T-helper 17 cell (primary cell): ENCODE measurements around the gene PRTFDC1. TPM values are rescaled to one million over a fixed set of nuclear protein-coding genes. Genes with fewer than 3 reads are reported as not detected.

ENCODE experiments used
- ATAC-seq: fragments of 150-1000 bp; cut with Tn5 transposase; 2 replicates; pipeline ENCODE4 v1.10.0; 2021; ENCODE audit warnings: mild to moderate bottlenecking, moderate library complexity
- DNase-seq, 3 donors: peaks; one replicate each; pipeline versions ENCODE4 v3.0.0 to v3.0.0-alpha.2; 2020 to 2021
- H3K9me3 ChIP-seq: one replicate; pipeline ENCODE4 v1.7.0; 2013; ENCODE audit warnings: low read length, mild to moderate bottlenecking; ENCODE audit not compliant: control insufficient read depth, poor library complexity, severe bottlenecking
- H3K27ac Mint-ChIP-seq: one replicate; pipeline ENCODE4 v1.8.0; 2022; ENCODE audit warnings: mild to moderate bottlenecking, moderate library complexity, mixed read lengths
- H3K27me3 Mint-ChIP-seq: one replicate; pipeline ENCODE4 v1.8.0; 2022; ENCODE audit warnings: mixed read lengths
- H3K36me3 Mint-ChIP-seq: one replicate; pipeline ENCODE4 v1.8.0; 2022; ENCODE audit warnings: low read depth, mixed read lengths
- H3K4me1 Mint-ChIP-seq: one replicate; pipeline ENCODE4 v1.8.0; 2022; ENCODE audit warnings: mild to moderate bottlenecking, mixed read lengths
- H3K4me3 Mint-ChIP-seq: one replicate; pipeline ENCODE4 v1.8.0; 2022; ENCODE audit warnings: mild to moderate bottlenecking, moderate library complexity, mixed read lengths
- total RNA-seq, 4 donors: library from RNA in 2 of 4; stranded (reverse) in 2 of 4; gene quantifications; one replicate each; pipeline ENCODE4 v1.2.3 and lab custom pipeline; 2022 to 2026

The PRTFDC1 gene
- total RNA-seq, 2 donors from 2014 or later, result 0.40 to 3.6 TPM

DNA sequence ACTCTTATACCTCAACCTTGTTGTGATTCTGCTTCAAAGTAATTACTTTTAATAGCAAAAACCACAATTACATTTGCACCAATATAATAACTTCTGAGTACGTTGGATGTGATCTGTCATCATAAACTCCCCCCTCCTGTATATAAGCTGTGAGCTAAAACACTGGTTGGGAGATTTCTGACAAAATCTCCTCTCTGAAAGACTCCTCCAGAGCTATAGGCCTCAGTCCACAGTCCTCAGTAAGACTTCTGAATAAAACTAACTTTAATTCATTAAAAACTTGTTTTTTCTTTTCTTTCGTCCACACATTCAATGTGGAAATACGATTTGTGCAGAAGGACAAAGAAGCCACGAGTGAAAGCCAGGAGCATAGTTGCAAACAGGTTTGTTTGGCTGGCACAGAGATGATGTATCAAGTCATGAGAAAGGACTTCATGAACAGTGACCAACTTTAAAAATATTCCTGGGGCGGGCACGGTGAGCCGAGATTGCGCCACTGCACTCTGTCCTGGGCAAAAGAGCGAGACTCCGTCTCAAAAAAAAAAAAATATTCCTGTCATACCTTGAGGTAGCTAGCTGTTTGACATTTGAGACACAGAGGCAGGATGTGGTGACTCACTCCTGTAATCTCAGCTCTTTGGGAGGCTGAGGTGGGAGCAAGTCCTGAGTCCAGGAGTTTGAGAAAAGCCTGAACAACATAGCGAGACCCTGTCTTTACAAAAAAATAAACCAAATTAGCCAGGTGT lies 137.7 kb downstream of the PRTFDC1 start:
- Mint-ChIP-seq H3K27me3 (peaks cover 8% of the 10 kb centered on the region), H3K36me3 (no peaks in the 10 kb centered on the region), H3K27ac (no peak overlapping the region), H3K4me1 (peaks cover 2% of the 10 kb centered on the region), H3K4me3 (no peak overlapping the region)
- H3K9me3 ChIP-seq, result no peaks in the 10 kb centered on the region
- ATAC-seq, result no peak
- DNase-seq, result no peak

DNA sequence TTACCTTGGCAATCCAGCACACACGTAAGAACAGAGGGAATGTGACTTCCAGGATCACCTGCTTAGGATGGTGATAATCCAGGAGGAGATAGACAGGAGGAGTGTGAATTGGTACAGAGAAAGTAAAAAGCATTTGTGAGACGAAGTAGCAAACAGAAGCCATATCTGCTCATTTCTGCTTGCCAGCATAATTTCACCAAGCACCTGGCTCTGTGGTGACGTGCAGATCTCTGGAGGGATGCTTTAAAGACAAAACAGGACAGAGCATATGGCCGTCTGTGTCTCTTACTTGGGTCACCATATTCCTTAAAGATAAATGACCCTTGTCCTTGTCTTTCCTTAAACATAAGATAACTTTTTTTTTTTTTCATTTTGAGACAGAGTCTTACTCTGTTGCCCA lies 138.6 kb downstream of the PRTFDC1 start:
- H3K4me3 Mint-ChIP-seq, result no peak overlapping the region
- no peak for ATAC-seq
- H3K27me3 Mint-ChIP-seq, result peaks cover 8% of the 10 kb centered on the region
- H3K4me1 Mint-ChIP-seq, result peaks cover 2% of the 10 kb centered on the region
- no peaks in the 10 kb centered on the region for H3K36me3 Mint-ChIP-seq
- DNase-seq, result no peak
- no peak overlapping the region for H3K27ac Mint-ChIP-seq
- H3K9me3 ChIP-seq, result no peaks in the 10 kb centered on the region

DNA sequence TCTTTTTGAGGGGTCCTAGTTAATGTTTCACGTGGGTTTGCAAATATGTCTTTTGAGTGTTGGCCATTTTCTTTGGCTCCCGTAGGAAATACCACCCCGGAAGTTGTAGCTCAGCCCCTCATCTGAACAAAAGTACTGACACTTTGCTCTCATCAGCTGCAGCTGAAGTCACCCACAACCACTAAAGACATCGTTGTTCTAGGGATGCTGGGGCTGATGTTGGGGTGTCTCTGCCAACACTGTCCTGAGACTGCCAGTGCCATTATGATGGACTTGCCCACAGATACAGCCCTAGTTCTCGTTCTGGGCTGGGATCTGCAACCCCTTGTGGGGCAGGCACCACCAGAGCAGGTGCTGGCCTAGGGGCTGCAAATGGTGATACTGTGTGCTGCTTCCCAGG lies 146.1 kb downstream of the PRTFDC1 start:
- no peaks in the 10 kb centered on the region for H3K9me3 ChIP-seq
- no peak overlapping the region for H3K4me3 Mint-ChIP-seq
- no peaks in the 10 kb centered on the region for H3K36me3 Mint-ChIP-seq
- DNase-seq, result no peak
- H3K27me3 Mint-ChIP-seq, result no peaks in the 10 kb centered on the region
- H3K4me1 Mint-ChIP-seq, result peaks cover 2% of the 10 kb centered on the region
- ATAC-seq, result no peak
- H3K27ac Mint-ChIP-seq, result no peak overlapping the region

DNA sequence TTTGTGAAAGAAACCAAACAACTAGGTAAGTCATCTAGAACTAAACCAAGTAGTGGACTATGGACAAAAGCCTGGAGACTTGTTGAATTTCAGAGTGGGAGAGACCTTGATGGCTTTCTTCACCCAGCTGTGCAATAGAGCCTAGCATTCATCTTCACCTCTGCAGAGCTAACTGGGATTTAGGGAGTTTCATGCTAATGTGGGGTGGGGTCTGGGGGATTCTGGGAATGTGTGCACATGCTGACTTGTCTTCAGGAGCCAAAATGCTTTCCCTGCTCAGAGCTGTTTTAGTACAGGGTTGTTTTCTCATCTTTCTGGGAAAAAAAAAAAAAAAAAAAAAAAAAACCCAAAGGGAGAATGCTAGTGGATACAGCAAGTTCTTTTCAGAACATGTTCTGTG lies 147.4 kb downstream of the PRTFDC1 start:
- Mint-ChIP-seq H3K27ac (no peak overlapping the region), H3K4me1 (peaks cover 2% of the 10 kb centered on the region), H3K27me3 (peaks cover 5% of the 10 kb centered on the region), H3K4me3 (no peak overlapping the region), H3K36me3 (no peaks in the 10 kb centered on the region)
- ATAC-seq (no peak), DNase-seq (no peak)
- H3K9me3 ChIP-seq, result no peaks in the 10 kb centered on the region

DNA sequence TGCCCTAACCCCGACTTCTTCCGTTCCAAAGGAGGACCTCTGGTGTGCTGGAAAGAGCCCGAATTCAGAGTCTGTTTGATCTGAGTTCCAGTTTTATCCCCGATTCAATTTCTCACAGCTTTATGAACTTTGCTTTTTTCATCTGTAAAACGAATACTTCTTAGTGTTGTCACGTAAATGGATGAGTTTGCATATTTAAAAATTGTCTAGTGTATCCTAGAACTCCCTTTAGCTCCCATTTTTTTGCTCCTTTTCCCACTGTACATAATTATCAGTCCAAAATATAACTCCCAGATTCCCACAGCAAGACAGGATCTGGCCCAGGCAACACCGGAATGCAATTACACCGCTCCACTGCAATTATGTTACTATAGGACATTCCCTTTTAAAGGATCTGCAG lies 148.0 kb downstream of the PRTFDC1 start:
- Mint-ChIP-seq H3K4me3 (no peak overlapping the region), H3K27me3 (peaks cover 5% of the 10 kb centered on the region), H3K4me1 (peaks cover 2% of the 10 kb centered on the region), H3K27ac (peak overlapping the region; percentile 11), H3K36me3 (no peaks in the 10 kb centered on the region)
- H3K9me3 ChIP-seq, result no peaks in the 10 kb centered on the region
- ATAC-seq, result no peak
- DNase-seq, result no peak

DNA sequence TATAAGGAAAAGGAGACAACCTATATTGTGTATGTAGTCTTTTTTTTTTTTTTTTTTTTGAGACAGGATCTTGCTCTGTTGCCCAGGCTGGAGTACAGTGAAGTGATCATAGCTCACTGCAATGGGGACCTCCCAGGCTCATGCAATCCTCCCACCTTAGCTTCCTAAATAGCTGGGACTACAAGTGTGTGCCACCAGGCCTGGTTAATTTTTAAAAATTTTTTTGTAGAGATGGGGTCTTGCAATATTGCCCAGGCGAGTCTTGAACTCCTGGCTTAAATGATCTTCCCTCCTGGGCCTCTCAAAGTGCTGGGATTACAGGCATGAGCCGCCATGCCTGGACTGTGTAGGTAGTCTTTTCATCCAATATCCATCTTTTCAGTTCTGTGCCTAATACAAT lies 150.0 kb downstream of the PRTFDC1 start:
- no peak overlapping the region for H3K4me3 Mint-ChIP-seq
- no peak overlapping the region for H3K27ac Mint-ChIP-seq
- peaks cover 2% of the 10 kb centered on the region for H3K4me1 Mint-ChIP-seq
- no peaks in the 10 kb centered on the region for H3K9me3 ChIP-seq
- ATAC-seq (no peak), DNase-seq (no peak)
- H3K27me3 Mint-ChIP-seq, result peaks cover 5% of the 10 kb centered on the region
- H3K36me3 Mint-ChIP-seq, result no peaks in the 10 kb centered on the region

DNA sequence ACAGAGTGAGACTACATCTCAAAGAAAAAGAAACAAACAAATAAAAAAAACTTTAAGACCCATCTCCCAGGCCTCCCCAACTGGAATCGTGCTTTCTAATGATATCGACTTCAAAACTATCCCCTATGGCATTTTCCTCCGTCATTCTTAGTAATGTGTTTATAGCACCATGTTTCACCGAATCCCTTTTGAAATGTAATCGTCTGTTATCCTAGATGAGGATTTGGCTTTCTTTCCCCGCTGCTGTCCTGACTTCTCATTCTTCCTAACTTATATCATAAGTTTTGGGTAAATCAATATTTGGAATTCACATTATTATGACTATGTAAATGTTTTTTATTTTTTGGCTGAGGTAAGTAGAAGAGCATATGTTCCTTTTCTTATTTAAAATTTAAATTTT lies 151.5 kb downstream of the PRTFDC1 start:
- ATAC-seq (no peak), DNase-seq (no peak)
- Mint-ChIP-seq H3K36me3 (no peaks in the 10 kb centered on the region), H3K4me3 (no peak overlapping the region), H3K27ac (no peak overlapping the region), H3K27me3 (peaks cover 5% of the 10 kb centered on the region), H3K4me1 (peaks cover 2% of the 10 kb centered on the region)
- no peaks in the 10 kb centered on the region for H3K9me3 ChIP-seq

Other genes starting within 250 kb of the PRTFDC1 start
- 10 to 100 TPM; 26.6 to 71.2 TPM for gene ARHGAP21, start 228.7 kb downstream of the PRTFDC1 start, total RNA-seq
- gene ENKUR, start 63.6 kb upstream of the PRTFDC1 start, total RNA-seq, result 10 to 100 TPM in 1 of 2 donors, under 1 TPM in 1; 0.85 to 14.9 TPM
- 1 to 10 TPM in 1 of 2 donors, under 1 TPM in 1; 0.73 to 1.4 TPM for gene THNSL1, start 64.0 kb upstream of the PRTFDC1 start, total RNA-seq
- not detected for gene GPR158, start 222.4 kb upstream of the PRTFDC1 start, total RNA-seq